Measurements from ENCODE around the gene TMED9.

The TMED9 gene

GRCh38 chr5:177592010-177592834, at the start of gene TMED9:
Gene TMED9 (plus strand): TSS chr5:177592203. CDS start chr5:177592215, 12 bp downstream.
- TF ChIP-seq CTCF (IDR thresholded peaks at IDR 0.05; ENCODE audit: insufficient read depth, low read depth, low read length, missing control alignments), result no peak
- peak; percentile 94 for DNase-seq (ENCODE audit: low read depth)
- peak within 1 kb of the TSS; percentile 96 for H3K4me3 ChIP-seq (ENCODE audit: low read length)

GRCh38 chr5:177542816-177543465, 49.1 kb upstream of the TMED9 start:
- no peak for TF ChIP-seq CTCF (IDR thresholded peaks at IDR 0.05; ENCODE audit: insufficient read depth, low read depth, low read length, missing control alignments)
- no peak for DNase-seq (ENCODE audit: low read depth)
- no peak overlapping the region for H3K4me3 ChIP-seq (ENCODE audit: low read length)

GRCh38 chr5:177545487-177546257, 46.3 kb upstream of the TMED9 start:
- DNase-seq (ENCODE audit: low read depth), result peak; percentile 76
- no peak overlapping the region for H3K4me3 ChIP-seq (ENCODE audit: low read length)
- no peak for TF ChIP-seq CTCF (IDR thresholded peaks at IDR 0.05; ENCODE audit: insufficient read depth, low read depth, low read length, missing control alignments)

- peak; percentile 98 for DNase-seq (ENCODE audit: low read depth)
- H3K4me3 ChIP-seq (ENCODE audit: low read length), result no peak overlapping the region
- no peak for TF ChIP-seq CTCF (IDR thresholded peaks at IDR 0.05; ENCODE audit: insufficient read depth, low read depth, low read length, missing control alignments)
Measured at GRCh38 chr5:177546258-177546741, 45.7 kb upstream of the TMED9 start.

GRCh38 chr5:177547736-177548135, 44.3 kb upstream of the TMED9 start:
- TF ChIP-seq CTCF (IDR thresholded peaks at IDR 0.05; ENCODE audit: insufficient read depth, low read depth, low read length, missing control alignments), result no peak
- no peak overlapping the region for H3K4me3 ChIP-seq (ENCODE audit: low read length)
- no peak for DNase-seq (ENCODE audit: low read depth)

GRCh38 chr5:177548495-177548894, 43.5 kb upstream of the TMED9 start:
- H3K4me3 ChIP-seq (ENCODE audit: low read length), result no peak overlapping the region
- DNase-seq (ENCODE audit: low read depth), result no peak
- no peak for TF ChIP-seq CTCF (IDR thresholded peaks at IDR 0.05; ENCODE audit: insufficient read depth, low read depth, low read length, missing control alignments)
